ENCODE measurements around the gene NANS.
"Not testable (repeated sequence)": the region's sequence is repeated elsewhere in the genome, so short reads cannot be mapped to it uniquely, and the experiment has no call there.

DNA sequence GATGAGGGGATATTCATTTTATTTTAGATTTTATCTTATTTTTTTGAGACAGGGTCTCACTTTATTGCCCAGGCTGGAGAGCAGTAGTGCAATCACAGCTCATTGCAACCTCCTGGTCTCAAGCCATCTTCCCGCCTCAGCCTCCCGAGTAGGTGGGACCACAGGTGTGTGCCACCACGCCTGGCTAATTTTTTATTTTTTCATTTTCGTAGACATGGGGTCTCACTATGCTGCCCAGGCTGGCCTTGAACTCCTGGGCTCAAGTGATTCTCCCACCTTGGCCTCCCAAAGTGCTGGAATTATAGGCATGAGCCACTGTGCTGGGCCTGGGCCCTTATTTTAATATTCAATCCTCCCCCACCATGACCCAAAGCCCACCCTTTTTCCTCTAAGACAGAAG lies 73.5 kb downstream of the NANS start:
- TF ChIP-seq SUZ12 (IDR thresholded peaks at IDR 0.05; ENCODE audit: extremely low read depth, insufficient read depth, insufficient read length); YY1 (IDR thresholded peaks at IDR 0.05; ENCODE audit: insufficient read depth, insufficient read length): not testable (repeated sequence)

Measured in NT2/D1 (cell line).